Retinal pigment epithelial cell (primary cell): ENCODE results near the gene CD6.

Experiments
- DNase-seq: peaks from one replicate; pipeline ENCODE4 v3.0.0-alpha.2; 2010; ENCODE audit warnings: low read depth
- H3K4me3 ChIP-seq: 2 replicates; pipeline ENCODE4 v1.5.1; 2011; ENCODE audit warnings: mild to moderate bottlenecking, low read length, control low read depth, moderate library complexity
- CTCF ChIP-seq: conservative IDR thresholded peaks from 2 replicates; pipeline ENCODE4 v1.5.1; 2011; ENCODE audit warnings: low read depth, low read length, control low read depth, inconsistent platforms

Gene CD6

GRCh38 chr11:61023966-61024295 is 52.5 kb downstream of the CD6 start:
- H3K4me3 ChIP-seq, result no peak overlapping the region
- no peak for DNase-seq
- TF ChIP-seq CTCF, result no peak

DNA sequence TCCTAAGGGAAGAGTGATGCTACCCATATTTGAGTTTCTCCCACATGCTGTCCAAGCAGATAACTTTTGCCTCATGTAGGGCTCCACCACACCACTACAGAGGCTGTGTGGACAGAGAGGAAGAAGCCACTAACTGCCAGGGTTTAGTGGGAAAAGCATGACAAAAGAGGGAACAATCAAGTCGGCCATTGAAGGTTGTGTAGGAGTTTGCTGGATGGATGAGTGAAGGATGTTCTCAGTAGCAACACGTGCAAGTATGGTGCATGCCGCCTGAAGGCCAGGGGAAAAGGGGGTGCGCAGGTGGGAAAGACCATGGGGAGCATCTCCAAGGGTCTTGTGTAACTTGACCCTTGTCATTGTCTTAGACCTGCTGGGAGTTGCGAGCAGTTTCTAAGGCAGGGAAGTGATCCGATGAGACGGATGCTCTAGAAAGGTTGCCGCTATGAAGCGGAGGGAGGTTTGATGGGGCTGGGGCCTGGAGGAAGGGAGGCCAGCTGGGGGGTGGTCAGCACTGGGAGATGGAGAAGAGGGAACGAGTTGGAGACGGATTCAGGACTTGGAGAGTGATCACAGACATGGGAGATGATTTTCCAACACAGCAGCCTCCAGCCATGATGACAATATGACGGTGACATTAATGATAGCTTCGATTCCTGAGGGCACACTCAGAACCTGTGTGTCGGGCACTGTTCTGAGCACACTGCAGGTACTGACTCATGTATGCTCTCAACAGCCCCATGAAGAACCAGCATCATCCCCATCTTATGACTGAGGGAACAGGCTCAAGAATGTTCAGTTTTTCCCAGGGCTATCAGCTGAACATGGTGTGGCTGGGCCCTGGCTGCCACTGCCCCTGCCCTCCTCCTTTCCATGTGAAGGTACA is 53.7 kb downstream of the CD6 start:
- no peak overlapping the region for H3K4me3 ChIP-seq
- DNase-seq, result no peak

DNA sequence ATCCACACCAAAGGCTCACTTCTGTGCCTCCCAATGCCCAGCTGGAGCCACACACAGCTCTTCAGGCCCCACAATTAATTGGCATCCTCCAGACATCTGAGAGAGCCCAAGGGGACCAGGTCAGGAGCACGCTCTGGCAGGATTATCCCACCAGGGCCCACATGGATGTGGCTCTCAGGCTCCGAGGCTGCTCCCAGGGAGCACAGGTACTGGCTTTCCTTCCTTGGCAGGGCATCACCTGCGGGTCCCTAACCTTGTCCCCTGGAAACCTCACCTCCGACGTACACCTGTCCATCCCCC is 54.3 kb downstream of the CD6 start:
- no peak overlapping the region for H3K4me3 ChIP-seq
- TF ChIP-seq CTCF, result no peak
- DNase-seq, result no peak

More for the DNA sequence above, 53.7 kb downstream of the CD6 start:
- no peak for TF ChIP-seq CTCF

DNA sequence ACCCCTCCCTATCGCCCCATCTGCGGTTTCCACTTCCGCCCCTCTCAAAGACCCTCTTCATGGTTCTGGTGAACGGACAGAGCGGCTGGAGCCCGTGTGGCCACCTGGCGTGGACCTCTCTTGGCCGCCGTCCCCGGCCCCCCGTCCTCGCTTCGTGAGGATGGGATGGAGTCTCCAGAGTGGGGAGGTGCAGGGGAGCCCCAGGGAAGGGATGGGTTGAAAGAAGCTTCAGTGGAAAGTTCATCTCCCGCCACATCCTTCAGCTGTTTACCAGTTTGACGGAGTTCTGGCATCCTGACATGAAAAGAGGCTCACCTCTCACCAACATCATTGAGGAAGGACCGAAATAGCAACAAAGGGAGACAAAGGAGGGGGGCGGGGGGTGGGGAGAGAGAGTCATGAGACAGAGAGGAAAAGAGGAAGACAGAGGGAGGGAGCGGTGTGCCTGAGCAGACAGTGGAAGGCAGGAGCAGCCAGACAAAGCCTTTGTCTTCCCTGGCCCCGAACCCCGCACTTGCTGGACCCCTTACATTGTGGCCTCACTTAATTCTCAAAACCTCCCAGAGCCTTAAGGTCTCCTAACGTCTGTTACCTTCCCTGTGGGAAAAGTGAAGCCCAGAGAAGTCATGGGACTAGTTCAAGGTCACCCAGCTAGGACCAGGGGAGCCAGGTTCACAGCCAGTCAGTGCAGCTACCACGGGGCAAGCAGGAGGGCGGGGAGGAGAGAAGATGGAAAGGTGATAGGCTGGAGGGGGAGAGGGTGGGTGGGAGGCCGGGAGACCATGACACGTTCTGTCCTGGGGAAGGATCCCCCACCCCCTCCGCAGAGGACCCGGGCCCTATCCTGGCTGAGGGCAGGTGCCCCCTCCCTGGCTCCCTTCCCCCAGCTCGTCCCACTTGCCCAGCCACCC is 54.9 kb downstream of the CD6 start:
- DNase-seq, result no peak
- H3K4me3 ChIP-seq, result no peak overlapping the region
- TF ChIP-seq CTCF, result no peak

DNA sequence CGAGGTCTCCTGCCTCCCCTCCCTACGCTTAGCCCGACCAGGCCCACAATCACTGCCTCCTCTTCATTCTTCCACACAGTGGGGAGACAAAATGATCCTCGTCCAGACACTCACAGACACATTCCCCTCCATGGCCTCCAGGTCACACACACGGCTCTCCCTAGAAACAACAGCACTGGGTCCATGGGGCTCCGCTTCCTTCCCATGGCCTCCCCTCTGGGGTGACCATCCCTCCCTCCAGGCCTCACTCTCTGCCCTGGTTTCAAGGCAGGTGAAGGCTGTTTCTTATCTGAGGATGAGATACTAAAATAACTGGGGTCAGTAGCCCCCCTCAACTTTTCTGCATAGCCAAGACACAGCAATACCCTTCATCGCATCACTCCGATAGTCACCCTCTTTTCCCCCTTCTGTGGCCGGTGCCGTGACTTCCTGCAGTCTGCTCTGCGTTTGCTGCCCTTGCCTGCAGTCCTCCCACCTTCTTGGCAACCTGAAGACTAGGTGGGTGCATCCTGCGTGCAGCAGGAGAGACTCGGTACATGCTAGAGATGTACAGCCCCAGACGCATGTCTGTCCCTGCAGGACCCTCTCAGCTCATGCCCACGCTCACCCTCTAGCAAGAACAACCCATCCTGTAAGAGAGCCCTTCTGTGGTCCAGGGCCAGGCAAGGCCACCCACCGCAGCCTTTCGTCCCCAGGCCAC is 55.8 kb downstream of the CD6 start:
- no peak for TF ChIP-seq CTCF
- no peak overlapping the region for H3K4me3 ChIP-seq
- no peak for DNase-seq

GRCh38 chr11:61028135-61028729 is 56.8 kb downstream of the CD6 start:
- no peak for DNase-seq
- no peak for TF ChIP-seq CTCF
- H3K4me3 ChIP-seq, result no peak overlapping the region
